Cardiac fibroblast (primary cell): ENCODE data around the gene KRTAP5-1.

Source experiments
- DNase-seq, 2 donors: peaks; one replicate each; pipeline versions ENCODE4 v3.0.0 to v3.0.0-alpha.2; 2010; ENCODE audit warnings: low read depth in 2 of 2
- H3K4me3 ChIP-seq, 2 donors: replicated peaks in 1 of 2; 1 replicate in 1 of 2; 2 replicates in 1 of 2; pipeline ENCODE4 v1.5.1; 2011; ENCODE audit warnings: low read depth in 2 of 2, low read length in 2 of 2, mild to moderate bottlenecking in 2 of 2, moderate library complexity in 1 of 2
- TF ChIP-seq, protein P1 (sequence below): IDR thresholded peaks from one replicate; pipeline ENCODE4 v1.5.1; 2011; ENCODE audit warnings: low read depth, mild to moderate bottlenecking, low read length, inconsistent platforms

KRTAP5-1 gene

DNA sequence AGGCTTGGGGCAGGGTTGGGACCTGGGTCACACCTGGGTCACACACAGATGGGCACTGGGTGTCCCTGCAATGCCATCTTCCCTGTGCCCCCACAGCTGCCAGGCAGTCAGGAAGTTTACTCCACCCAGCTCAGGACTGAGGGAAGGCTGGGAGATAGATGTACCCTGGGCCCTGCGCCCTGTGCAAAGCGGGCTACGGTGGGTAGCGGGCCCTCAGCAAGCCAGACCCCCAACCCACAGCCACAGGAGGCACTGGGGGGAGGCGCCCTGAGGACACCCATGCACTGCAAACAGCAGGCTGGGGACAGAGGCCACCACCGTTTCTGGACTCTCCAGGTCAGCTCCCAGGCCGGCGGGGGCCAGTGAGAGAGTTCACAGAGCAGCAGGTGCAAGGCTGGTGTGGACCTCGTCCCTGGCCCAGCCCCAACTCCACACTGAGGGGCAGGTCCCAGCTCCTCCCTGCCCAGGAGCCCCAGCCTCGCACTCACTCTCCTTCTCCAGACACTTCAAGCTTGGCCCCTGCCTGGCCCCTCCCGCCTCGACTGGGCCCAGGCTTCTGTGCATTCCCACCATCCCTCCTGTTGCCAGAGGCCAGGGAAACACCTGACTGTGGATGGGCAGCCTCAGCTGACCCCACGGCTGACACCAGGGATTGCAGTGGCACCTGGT is 17.9 kb downstream of the KRTAP5-1 start:
- TF ChIP-seq, protein P1, sequence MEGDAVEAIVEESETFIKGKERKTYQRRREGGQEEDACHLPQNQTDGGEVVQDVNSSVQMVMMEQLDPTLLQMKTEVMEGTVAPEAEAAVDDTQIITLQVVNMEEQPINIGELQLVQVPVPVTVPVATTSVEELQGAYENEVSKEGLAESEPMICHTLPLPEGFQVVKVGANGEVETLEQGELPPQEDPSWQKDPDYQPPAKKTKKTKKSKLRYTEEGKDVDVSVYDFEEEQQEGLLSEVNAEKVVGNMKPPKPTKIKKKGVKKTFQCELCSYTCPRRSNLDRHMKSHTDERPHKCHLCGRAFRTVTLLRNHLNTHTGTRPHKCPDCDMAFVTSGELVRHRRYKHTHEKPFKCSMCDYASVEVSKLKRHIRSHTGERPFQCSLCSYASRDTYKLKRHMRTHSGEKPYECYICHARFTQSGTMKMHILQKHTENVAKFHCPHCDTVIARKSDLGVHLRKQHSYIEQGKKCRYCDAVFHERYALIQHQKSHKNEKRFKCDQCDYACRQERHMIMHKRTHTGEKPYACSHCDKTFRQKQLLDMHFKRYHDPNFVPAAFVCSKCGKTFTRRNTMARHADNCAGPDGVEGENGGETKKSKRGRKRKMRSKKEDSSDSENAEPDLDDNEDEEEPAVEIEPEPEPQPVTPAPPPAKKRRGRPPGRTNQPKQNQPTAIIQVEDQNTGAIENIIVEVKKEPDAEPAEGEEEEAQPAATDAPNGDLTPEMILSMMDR, result no peak
- no peak for DNase-seq
- H3K4me3 ChIP-seq, result no peak overlapping the region

DNA sequence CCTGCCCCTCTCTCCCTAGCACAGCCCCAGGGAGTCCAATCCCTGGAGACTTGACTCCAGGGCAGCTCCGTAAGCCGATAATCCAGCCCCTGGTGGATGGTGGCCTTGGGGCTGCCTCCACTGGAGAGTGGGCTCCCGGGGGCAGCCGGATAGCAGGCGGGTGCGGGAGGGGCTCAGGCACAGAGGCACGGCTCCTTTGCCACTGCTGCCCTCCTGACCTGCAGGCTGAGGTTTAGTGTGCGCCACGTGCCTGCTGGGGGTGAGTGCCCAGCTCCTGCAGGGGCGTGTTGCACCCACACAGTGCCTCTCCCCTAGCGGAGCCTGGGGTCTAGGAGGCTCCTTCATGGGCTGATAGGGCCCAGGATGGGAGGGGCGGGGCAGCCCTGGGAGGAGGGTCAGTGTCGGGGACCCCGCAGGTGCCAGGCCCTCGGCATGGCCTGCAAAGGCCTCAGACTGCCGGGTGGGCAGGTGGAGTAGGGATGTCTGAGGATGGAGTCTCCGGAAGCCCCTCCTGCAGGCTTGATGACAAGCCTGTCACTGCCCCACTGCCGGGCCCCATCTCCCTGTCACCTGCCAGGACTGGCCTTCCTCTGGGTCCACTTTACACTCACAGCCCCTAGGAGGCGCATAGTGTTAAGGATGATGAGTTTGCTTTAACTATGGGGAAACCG is 18.6 kb downstream of the KRTAP5-1 start:
- no peak for DNase-seq
- H3K4me3 ChIP-seq, result no peak overlapping the region
- TF ChIP-seq, protein P1, result no peak

DNA sequence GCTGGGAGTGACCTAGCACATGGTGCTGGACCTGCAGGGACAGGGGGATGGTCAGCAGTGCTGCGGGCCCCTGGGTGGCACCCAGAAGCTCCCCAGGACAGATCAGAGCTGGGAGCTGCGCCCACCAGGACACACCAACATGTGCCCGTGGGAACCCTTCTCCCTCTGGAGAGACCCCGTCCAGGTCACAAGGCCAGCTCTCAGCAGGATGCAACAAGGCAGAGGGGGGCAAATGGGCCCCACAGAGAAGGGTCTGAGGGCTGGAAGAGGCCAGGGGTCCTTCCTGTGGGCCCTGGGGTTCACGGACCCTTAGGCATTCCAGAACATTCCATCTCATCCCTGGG is 19.2 kb downstream of the KRTAP5-1 start:
- no peak overlapping the region for H3K4me3 ChIP-seq
- no peak for DNase-seq
- TF ChIP-seq, protein P1, result no peak

DNA sequence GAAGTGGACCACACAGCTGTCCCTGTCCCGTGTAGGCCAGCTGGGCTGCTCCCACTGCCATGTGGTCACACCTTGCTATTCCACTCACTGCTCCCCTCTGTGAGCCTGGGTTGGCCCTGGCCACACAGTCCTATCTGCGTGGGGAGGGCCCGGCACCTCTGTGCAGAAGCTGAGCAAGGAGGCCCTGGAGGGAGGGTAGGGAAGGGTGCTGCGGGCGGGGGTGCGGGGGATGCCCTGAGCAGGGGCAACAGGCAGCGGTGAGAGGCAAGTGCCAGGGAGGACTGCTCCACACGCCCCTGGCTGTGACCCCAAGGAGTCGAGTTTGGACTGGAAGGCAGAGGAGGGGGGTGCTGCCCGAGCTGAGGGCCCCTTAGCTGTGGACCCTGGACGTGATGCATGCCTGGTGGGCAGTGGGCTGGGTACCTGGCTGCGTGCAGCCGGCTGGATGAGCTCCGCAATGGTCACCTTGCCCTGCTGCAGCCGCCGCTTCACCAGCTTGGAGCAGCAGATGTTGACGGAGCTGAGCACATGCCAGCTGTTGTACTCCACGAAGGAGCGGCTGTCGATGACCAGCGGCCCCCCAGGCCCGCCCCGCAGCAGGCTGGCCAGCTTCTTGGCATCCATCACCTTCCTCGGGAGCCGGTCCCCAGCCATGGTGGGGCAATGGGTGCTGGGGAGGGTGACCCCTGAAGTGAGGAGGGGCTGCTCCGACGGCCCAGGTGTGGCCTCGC is 19.7 kb downstream of the KRTAP5-1 start:
- DNase-seq, result no peak
- no peak overlapping the region for H3K4me3 ChIP-seq
- TF ChIP-seq, protein P1, result no peak

DNA sequence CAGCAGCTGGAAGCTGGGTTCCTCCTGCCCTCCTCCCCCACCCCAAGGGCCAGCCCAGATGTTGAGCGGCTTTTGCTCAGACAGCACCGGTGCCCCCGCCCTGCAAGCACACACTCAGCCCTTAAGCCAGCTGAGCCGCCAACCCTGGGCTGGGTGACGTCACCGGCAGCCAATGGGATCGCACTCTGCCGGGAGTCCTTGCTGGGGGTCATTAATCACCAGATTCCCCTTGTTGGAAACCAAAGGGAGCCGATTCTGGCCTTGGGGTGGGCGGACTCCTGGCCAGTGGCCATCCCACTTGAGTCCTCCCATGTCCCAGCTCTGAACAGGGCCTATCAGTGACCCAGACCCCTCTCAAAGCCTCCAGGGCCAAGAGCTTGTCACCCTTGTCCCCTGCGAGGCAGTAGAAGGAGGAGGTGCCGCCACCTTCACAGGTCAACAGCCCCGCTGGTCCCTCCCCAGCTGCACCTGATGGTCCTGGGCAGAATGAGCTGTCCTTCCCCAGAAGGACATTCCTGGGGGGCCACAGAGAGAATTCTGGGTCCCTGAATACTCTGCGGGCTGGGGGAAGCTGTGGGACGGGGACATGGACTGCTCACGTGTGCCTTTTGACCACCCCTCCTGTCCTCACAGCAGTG is 20.4 kb downstream of the KRTAP5-1 start:
- no peak overlapping the region for H3K4me3 ChIP-seq
- DNase-seq, result peak; percentile 63 to 83
- TF ChIP-seq, protein P1, result no peak

DNA sequence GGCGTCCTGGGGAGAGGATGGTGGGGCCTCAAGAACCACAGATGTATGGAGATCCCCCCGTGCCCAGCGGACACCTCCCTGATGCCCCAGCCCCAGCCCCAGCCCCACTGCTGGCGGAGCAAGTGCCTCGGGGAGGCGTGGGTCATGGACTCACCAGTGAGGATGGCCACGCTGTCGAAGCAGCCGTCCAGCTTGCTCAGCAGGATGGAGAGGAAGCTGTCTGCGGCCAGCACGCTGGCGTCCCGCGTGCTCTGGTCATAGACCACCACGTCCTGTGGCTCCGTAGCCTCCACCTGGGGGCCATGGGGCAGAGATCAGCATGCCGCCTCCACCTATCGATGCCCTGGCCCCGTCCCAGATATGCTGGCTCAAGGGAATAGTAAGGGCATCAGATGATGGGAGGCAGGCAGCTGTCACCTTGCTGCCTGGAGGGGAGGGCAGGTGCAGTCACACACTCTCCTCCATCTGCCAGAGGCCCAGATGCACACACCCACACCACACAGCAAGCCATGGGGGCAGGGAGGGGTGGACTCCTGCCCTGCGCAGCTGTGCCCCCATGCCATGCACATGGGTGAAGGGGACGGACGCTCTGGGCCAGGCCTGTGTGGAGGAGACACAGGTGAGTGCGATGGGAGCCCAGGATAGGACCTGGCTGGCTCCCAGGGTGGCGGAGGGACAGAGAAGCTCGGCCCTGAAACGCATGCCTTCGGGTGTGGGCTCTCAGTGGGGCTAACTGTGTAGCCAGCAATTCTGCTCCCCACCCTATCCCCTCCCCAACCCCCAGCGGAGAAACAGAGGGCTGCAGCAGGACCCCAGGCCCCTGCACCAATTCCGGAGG is 21.2 kb downstream of the KRTAP5-1 start:
- DNase-seq, result no peak
- TF ChIP-seq, protein P1, result no peak
- no peak overlapping the region for H3K4me3 ChIP-seq
